Testis (tissue), 3 donors: ENCODE results near the gene USE1. TPM values are rescaled to one million over a fixed set of nuclear protein-coding genes. Genes with fewer than 3 reads are reported as not detected.

Experiments
- DNase-seq: peaks from one replicate; pipeline ENCODE4 v3.0.0-alpha.2; 2019
- H3K27ac ChIP-seq, 2 donors: fragments of 200-600 bp; sonication (generic); one replicate each; pipeline ENCODE4 v1.5.1; 2019
- H3K27me3 ChIP-seq: fragments of 200-600 bp; sonication (generic); one replicate; pipeline ENCODE4 v1.5.1; 2019
- H3K36me3 ChIP-seq: fragments of 200-600 bp; sonication (generic); one replicate; pipeline ENCODE4 v1.5.1; 2017; ENCODE audit warnings: low read depth; ENCODE audit errors: missing control alignments
- H3K4me1 ChIP-seq: fragments of 200-600 bp; sonication (generic); one replicate; pipeline ENCODE4 v1.5.1; 2019
- H3K4me3 ChIP-seq, 2 donors: fragments of 200-600 bp; sonication (generic); one replicate each; pipeline ENCODE4 v1.5.1; 2017 to 2019
- H3K9me3 ChIP-seq: fragments of 200-600 bp; sonication (generic); one replicate; pipeline ENCODE4 v1.5.1; 2017
- CTCF ChIP-seq, 3 experiments: fragments of 450-650 bp in 2 of 3; fragments of 200-600 bp in 1 of 3; sonication (generic) in 1 of 3; IDR thresholded peaks; one replicate each; pipeline ENCODE4 v1.5.1; 2016 to 2019; ENCODE audit warnings: antibody characterized with exemption in 3 of 3, mild to moderate bottlenecking in 2 of 3, moderate library complexity in 1 of 3
- POLR2A ChIP-seq: fragments of 450-650 bp; IDR thresholded peaks from one replicate; pipeline ENCODE4 v1.6.1; 2017; ENCODE audit warnings: antibody characterized with exemption, mild to moderate bottlenecking, moderate library complexity
- WGBS, 2 donors: methylation state at CpG; one replicate each; pipeline ENCODE4 v1.1.5; 2018; 5-methylcytosine and 5-hydroxymethylcytosine counted together
- intact Hi-C: fragments of 100-400 bp; cut with DNase I; formaldehyde crosslinking; loops from one replicate; pipeline ENCODE4 v1.15.1; 2023; ENCODE audit warnings: low total_unique reads
- polyA plus RNA-seq: library from polyadenylated mRNA; stranded (reverse); fragments of 350-450 nt; fragmentation: Illumina TruSeq; extraction: RNeasy Lipid Tissue Mini Kit (QIAGEN cat#74804); gene quantifications from one replicate; pipeline ENCODE4 v1.2.3, GENCODE V29; 2014; ENCODE audit warnings: low read depth, low replicate concordance; ENCODE audit not compliant: insufficient read depth
- total RNA-seq, 2 donors: library from RNA; depleted of rRNA; stranded (reverse); fragments of >200 nt; gene quantifications; one replicate each; pipeline ENCODE4 v1.2.3, GENCODE V29; 2016

USE1 gene
- total and polyA plus RNA-seq, 3 donors from 2014 or later: 15.8 to 33.3 (median 23.8) TPM

GRCh38 chr19:17214508-17215126, 540 bp upstream of the USE1 start:
- TF ChIP-seq CTCF (IDR thresholded peaks at IDR 0.05): no peak
- no peak for TF ChIP-seq POLR2A
- Histone ChIP-seq H3K27me3 (no peaks in the 10 kb centered on the region), H3K4me1 (peaks cover 10% of the 10 kb centered on the region), H3K9me3 (no peaks in the 10 kb centered on the region), H3K4me3 (peak overlapping the region; percentile 74 to 87), H3K36me3 (no peaks in the 10 kb centered on the region), H3K27ac (peak overlapping the region; percentile 92 to 94)
- intact Hi-C loops: no loop called here
- WGBS, 2 donors: 8 to 24% methylated on average over 14 to 16 of the region's 16 CpGs
- no peak for DNase-seq

- no peaks in the 10 kb centered on the region for H3K36me3 ChIP-seq
- intact Hi-C loops: no loop called here
- H3K27me3 ChIP-seq: no peaks in the 10 kb centered on the region
- WGBS, 2 donors: 39 to 66% methylated on average over 7 to 13 of the region's 13 CpGs
- no peaks in the 10 kb centered on the region for H3K9me3 ChIP-seq
- TF ChIP-seq POLR2A (no peak), CTCF (IDR thresholded peaks at IDR 0.05) (no peak)
- peaks cover 20% of the 10 kb centered on the region for H3K4me1 ChIP-seq
- DNase-seq: no peak
- H3K27ac ChIP-seq: peak overlapping the region in 1 of 2 donors; percentile 92
- peak overlapping the region; percentile 74 to 87 for H3K4me3 ChIP-seq
Observed at GRCh38 chr19:17216058-17216670, 1.0 kb downstream of the USE1 start.

GRCh38 chr19:17219286-17219685, 4.1 kb downstream of the USE1 start:
- no peak for TF ChIP-seq CTCF (IDR thresholded peaks at IDR 0.05)
- TF ChIP-seq POLR2A: no peak

DNA sequence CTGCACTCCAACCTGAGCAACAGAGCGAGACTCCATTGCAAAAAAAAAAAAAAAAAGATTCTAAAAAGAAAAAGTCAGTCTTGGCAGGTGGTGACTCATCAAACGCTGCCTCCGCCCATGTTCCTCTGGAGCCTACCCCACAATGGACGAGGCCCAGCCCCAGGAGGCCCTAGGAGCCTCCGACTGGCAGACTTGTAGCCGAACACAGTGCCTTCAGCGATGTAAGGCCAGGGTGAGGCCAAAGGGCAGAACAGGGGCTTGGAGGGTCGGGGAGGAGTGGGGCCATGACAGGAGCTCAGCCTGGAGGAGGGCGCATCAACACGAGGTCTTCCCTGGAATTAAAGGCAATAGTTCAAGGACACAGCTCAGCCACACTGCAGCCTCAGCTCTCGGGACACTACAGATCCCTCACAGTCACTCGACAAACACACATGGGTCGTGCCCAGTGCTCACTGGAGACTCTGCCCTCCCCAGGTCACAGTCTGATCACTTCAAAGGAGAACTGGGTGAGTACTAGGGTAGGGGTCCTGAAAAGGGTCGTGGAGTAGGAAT, 5.1 kb downstream of the USE1 start:
- Histone ChIP-seq H3K4me1 (peaks cover 15% of the 10 kb centered on the region), H3K4me3 (no peak overlapping the region), H3K9me3 (no peaks in the 10 kb centered on the region), H3K27ac (peak overlapping the region; percentile 1 to 8), H3K27me3 (no peaks in the 10 kb centered on the region), H3K36me3 (no peaks in the 10 kb centered on the region)
- no peak for DNase-seq
- WGBS, 2 donors: 30 to 55% methylated on average over 7 to 14 of the region's 14 CpGs
- TF ChIP-seq CTCF (IDR thresholded peaks at IDR 0.05) (no peak), POLR2A (no peak)
- intact Hi-C loops: no loop called here

More at GRCh38 chr19:17219286-17219685, 4.1 kb downstream of the USE1 start:
- WGBS, 2 donors: 94% methylated on average over 8 of the region's 8 CpGs
- Histone ChIP-seq H3K36me3 (no peaks in the 10 kb centered on the region), H3K4me1 (peaks cover 20% of the 10 kb centered on the region), H3K27me3 (no peaks in the 10 kb centered on the region), H3K4me3 (no peak overlapping the region), H3K9me3 (no peaks in the 10 kb centered on the region), H3K27ac (no peak overlapping the region)
- no peak for DNase-seq
- intact Hi-C loops: no loop called here
